Osteoblast (primary cell): Measurements from ENCODE around the gene NODAL. TPM values are rescaled to one million over a fixed set of nuclear protein-coding genes. Genes with fewer than 3 reads are reported as not detected.
A peak's percentile ranks its signal among the peaks of the same experiment; 100 is the strongest.

Experiments used
- DNase-seq: peaks from one replicate; pipeline ENCODE4 v3.0.0; 2011; ENCODE audit warnings: low spot score, mixed read lengths; ENCODE audit not compliant: insufficient read length; ENCODE audit errors: missing footprints
- H2AFZ ChIP-seq: 2 replicates; pipeline ENCODE4 v1.6.0; 2011; ENCODE audit warnings: mild to moderate bottlenecking, low read length
- H3K27ac ChIP-seq: 2 replicates; pipeline ENCODE4 v1.5.1; 2011; ENCODE audit warnings: mild to moderate bottlenecking, low read depth, low read length, moderate library complexity
- H3K27me3 ChIP-seq: 2 replicates; pipeline ENCODE4 v1.6.0; 2012; ENCODE audit warnings: mild to moderate bottlenecking, control low read depth, inconsistent platforms, low read length, moderate library complexity; ENCODE audit not compliant: insufficient read depth
- H3K36me3 ChIP-seq: 2 replicates; pipeline ENCODE4 v1.5.1; 2011; ENCODE audit warnings: mild to moderate bottlenecking, low read length, control low read depth, moderate library complexity; ENCODE audit not compliant: insufficient read depth
- H3K4me1 ChIP-seq: 2 replicates; pipeline ENCODE4 v1.5.1; 2011; ENCODE audit warnings: mild to moderate bottlenecking, low read length, control low read depth, moderate library complexity; ENCODE audit not compliant: insufficient read depth
- H3K4me2 ChIP-seq: 2 replicates; pipeline ENCODE4 v1.6.0; 2011; ENCODE audit warnings: mild to moderate bottlenecking, low read length; ENCODE audit not compliant: insufficient read depth
- H3K4me3 ChIP-seq: fragments of 200-600 bp; sonication (generic); 3 replicates; pipeline ENCODE4 v1.5.1; 2012; ENCODE audit warnings: mild to moderate bottlenecking, low read length, inconsistent platforms; ENCODE audit not compliant: insufficient read depth
- H3K79me2 ChIP-seq: 2 replicates; pipeline ENCODE4 v1.6.0; 2012; ENCODE audit warnings: mild to moderate bottlenecking, low read length, control low read depth, inconsistent platforms; ENCODE audit not compliant: insufficient read depth
- H3K9me3 ChIP-seq: 2 replicates; pipeline ENCODE4 v1.5.1; 2011; ENCODE audit warnings: low read depth, low read length, control low read depth
- H4K20me1 ChIP-seq: 2 replicates; pipeline ENCODE4 v1.6.0; 2012; ENCODE audit warnings: mild to moderate bottlenecking, low read length, control low read depth; ENCODE audit not compliant: insufficient read depth
- CTCF ChIP-seq: IDR thresholded peaks from 2 replicates; pipeline ENCODE4 v1.5.1; 2011; ENCODE audit warnings: mild to moderate bottlenecking, low read depth, low read length, moderate library complexity; ENCODE audit errors: extremely low read depth
- total RNA-seq: library from RNA; depleted of rRNA; stranded (reverse); fragments of >200 nt; gene quantifications from 2 replicates; pipeline ENCODE4 v1.2.3, GENCODE V29; 2012

The NODAL gene
- total RNA-seq, 1 donor, result not detected

GRCh38 chr10:70442332-70442988, 979 bp upstream of the NODAL start:
- Histone ChIP-seq H3K9me3 (no peaks in the 10 kb centered on the region), H3K4me2 (no peak overlapping the region), H3K79me2 (no peaks in the 10 kb centered on the region), H3K27ac (no peak overlapping the region), H2AFZ (no peak overlapping the region), H4K20me1 (no peaks in the 10 kb centered on the region), H3K27me3 (peaks cover 46% of the 10 kb centered on the region), H3K4me3 (no peak overlapping the region), H3K4me1 (peaks cover 3% of the 10 kb centered on the region), H3K36me3 (no peaks in the 10 kb centered on the region)
- no peak for TF ChIP-seq CTCF
- DNase-seq, result no peak

GRCh38 chr10:70441895-70442309, 421 bp upstream of the NODAL start:
- no peak for TF ChIP-seq CTCF
- Histone ChIP-seq H3K4me3 (no peak overlapping the region), H3K36me3 (no peaks in the 10 kb centered on the region), H3K4me1 (peaks cover 3% of the 10 kb centered on the region), H4K20me1 (no peaks in the 10 kb centered on the region), H3K4me2 (no peak overlapping the region), H3K9me3 (no peaks in the 10 kb centered on the region), H2AFZ (no peak overlapping the region), H3K27ac (no peak overlapping the region), H3K27me3 (peaks cover 46% of the 10 kb centered on the region), H3K79me2 (no peaks in the 10 kb centered on the region)
- DNase-seq, result no peak

GRCh38 chr10:70440296-70441160, 953 bp downstream of the NODAL start:
- no peaks in the 10 kb centered on the region for H4K20me1 ChIP-seq
- no peak overlapping the region for H3K27ac ChIP-seq
- no peaks in the 10 kb centered on the region for H3K79me2 ChIP-seq
- DNase-seq, result peak; percentile 83
- H3K4me2 ChIP-seq, result peak overlapping the region; percentile 23
- no peaks in the 10 kb centered on the region for H3K36me3 ChIP-seq
- H2AFZ ChIP-seq, result no peak overlapping the region
- TF ChIP-seq CTCF, result no peak
- no peaks in the 10 kb centered on the region for H3K9me3 ChIP-seq
- H3K4me3 ChIP-seq, result peak overlapping the region; percentile 42
- peaks cover 2% of the 10 kb centered on the region for H3K4me1 ChIP-seq
- peaks cover 46% of the 10 kb centered on the region for H3K27me3 ChIP-seq

- Histone ChIP-seq H4K20me1 (no peaks in the 10 kb centered on the region), H3K27ac (no peak overlapping the region), H3K79me2 (no peaks in the 10 kb centered on the region), H2AFZ (no peak overlapping the region), H3K9me3 (no peaks in the 10 kb centered on the region), H3K4me1 (peaks cover 18% of the 10 kb centered on the region), H3K36me3 (no peaks in the 10 kb centered on the region), H3K4me3 (no peak overlapping the region), H3K27me3 (peaks cover 39% of the 10 kb centered on the region), H3K4me2 (no peak overlapping the region)
- no peak for DNase-seq
- TF ChIP-seq CTCF, result no peak
Measured at GRCh38 chr10:70437721-70438120, 3.8 kb downstream of the NODAL start.
